ENCODE results near the gene EPOP.
A peak's percentile ranks its signal among the peaks of the same experiment; 100 is the strongest.

Gene EPOP

DNA sequence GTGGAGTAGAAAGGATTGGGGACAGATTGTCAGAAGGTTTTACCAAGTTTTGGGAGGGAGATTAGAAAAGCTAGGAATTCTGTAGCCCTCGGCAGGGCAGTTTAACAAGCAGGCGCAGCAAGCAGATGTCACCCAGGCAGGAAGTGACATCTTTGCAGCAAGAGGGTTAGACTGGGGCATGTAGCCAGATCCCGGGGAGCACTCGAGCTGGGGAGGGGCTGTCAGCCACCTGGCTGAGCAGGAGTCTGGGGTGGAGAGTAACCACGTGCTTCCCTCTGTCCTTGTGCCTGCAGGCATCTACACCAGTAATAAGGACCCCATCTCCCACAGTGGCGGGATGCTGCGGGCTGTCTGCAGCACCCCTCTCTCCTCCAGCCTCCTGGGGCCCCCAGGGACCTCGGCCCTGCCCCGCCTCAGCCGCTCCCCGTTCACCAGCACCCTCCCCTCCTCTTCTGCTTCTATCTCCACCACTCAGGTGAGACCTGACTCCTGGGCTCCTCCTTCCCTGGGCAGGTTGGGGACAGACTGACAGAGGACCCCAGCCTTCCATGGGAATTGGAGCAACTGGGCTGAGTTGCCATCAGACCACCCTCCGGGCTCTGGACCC is 42.5 kb upstream of the EPOP start:
- no peak overlapping the region for H3K27ac Mint-ChIP-seq
- peaks cover 45% of the 10 kb centered on the region for H3K36me3 Mint-ChIP-seq (ENCODE audit: low read depth)
- H3K9me3 Mint-ChIP-seq = no peaks in the 10 kb centered on the region
- TF ChIP-seq, protein P1, sequence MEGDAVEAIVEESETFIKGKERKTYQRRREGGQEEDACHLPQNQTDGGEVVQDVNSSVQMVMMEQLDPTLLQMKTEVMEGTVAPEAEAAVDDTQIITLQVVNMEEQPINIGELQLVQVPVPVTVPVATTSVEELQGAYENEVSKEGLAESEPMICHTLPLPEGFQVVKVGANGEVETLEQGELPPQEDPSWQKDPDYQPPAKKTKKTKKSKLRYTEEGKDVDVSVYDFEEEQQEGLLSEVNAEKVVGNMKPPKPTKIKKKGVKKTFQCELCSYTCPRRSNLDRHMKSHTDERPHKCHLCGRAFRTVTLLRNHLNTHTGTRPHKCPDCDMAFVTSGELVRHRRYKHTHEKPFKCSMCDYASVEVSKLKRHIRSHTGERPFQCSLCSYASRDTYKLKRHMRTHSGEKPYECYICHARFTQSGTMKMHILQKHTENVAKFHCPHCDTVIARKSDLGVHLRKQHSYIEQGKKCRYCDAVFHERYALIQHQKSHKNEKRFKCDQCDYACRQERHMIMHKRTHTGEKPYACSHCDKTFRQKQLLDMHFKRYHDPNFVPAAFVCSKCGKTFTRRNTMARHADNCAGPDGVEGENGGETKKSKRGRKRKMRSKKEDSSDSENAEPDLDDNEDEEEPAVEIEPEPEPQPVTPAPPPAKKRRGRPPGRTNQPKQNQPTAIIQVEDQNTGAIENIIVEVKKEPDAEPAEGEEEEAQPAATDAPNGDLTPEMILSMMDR (IDR thresholded peaks at IDR 0.05; ENCODE audit: unreplicated experiment in 3 of 3) = no peak
- no peaks in the 10 kb centered on the region for H3K27me3 Mint-ChIP-seq (ENCODE audit: low read depth)
- peaks cover 28% of the 10 kb centered on the region for H3K4me1 Mint-ChIP-seq
- no peak overlapping the region for H3K4me3 Mint-ChIP-seq

DNA sequence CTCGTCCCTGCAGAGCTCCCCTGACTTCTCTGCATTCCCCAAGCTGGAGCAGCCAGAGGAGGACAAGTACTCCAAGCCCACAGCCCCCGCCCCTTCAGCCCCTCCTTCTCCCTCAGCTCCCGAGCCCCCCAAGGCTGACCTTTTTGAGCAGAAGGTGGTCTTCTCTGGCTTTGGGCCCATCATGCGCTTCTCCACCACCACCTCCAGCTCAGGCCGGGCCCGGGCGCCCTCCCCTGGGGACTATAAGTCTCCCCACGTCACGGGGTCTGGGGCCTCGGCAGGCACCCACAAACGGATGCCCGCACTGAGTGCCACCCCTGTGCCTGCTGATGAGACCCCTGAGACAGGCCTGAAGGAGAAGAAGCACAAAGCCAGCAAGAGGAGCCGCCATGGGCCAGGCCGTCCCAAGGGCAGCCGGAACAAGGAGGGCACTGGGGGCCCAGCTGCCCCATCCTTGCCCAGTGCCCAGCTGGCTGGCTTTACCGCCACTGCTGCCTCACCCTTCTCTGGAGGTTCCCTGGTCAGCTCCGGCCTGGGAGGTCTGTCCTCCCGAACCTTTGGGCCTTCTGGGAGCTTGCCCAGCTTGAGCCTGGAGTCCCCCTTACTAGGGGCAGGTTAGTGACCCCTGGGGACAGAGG is 41.7 kb upstream of the EPOP start:
- H3K4me1 Mint-ChIP-seq = peaks cover 32% of the 10 kb centered on the region
- no peak overlapping the region for H3K4me3 Mint-ChIP-seq
- H3K27me3 Mint-ChIP-seq (ENCODE audit: low read depth) = no peaks in the 10 kb centered on the region
- peaks cover 47% of the 10 kb centered on the region for H3K36me3 Mint-ChIP-seq (ENCODE audit: low read depth)
- no peak overlapping the region for H3K27ac Mint-ChIP-seq
- TF ChIP-seq, protein P1 (IDR thresholded peaks at IDR 0.05; ENCODE audit: unreplicated experiment in 3 of 3) = no peak
- H3K9me3 Mint-ChIP-seq = no peaks in the 10 kb centered on the region

DNA sequence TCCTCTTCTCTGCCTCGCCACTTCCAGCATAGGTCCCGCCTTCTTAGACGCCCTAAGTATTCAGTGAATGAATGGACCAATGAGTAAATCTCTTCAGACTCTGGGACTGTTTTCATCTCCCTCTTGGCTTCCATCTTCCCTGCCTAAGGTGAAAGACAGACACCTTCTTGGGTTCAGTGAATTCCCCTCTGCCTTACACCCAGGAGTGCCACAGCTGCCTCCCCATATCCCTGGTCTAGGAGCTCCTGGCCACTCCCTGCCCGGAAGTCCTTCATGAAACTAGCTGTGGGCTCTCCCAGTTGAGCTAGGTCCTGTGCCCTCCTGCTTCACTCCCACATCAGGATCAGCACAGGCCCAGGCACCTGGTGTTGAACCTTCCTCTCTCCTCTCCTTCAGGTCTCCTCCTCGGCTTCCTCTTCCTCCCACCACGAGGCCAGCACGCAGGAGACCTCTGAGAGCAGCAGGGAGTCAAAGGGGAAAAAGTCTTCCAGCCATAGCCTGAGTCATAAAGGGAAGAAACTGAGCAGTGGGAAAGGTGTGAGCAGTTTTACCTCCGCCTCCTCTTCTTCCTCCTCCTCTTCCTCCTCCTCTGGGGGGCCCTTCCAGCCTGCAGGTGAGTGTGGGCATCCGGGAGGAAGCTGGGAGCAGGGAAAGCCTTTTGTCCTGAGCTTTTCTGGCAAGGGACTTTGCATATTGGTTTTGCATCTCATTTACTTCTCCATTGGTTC is 40.6 kb upstream of the EPOP start:
- Mint-ChIP-seq H3K9me3 (no peaks in the 10 kb centered on the region), H3K36me3 (ENCODE audit: low read depth) (peaks cover 42% of the 10 kb centered on the region), H3K27me3 (ENCODE audit: low read depth) (peaks cover under 1% of the 10 kb centered on the region), H3K27ac (peak overlapping the region in 1 of 3 experiments; percentile 33), H3K4me3 (no peak overlapping the region), H3K4me1 (peaks cover 33% of the 10 kb centered on the region)
- TF ChIP-seq, protein P1 (IDR thresholded peaks at IDR 0.05; ENCODE audit: unreplicated experiment in 3 of 3) = no peak

DNA sequence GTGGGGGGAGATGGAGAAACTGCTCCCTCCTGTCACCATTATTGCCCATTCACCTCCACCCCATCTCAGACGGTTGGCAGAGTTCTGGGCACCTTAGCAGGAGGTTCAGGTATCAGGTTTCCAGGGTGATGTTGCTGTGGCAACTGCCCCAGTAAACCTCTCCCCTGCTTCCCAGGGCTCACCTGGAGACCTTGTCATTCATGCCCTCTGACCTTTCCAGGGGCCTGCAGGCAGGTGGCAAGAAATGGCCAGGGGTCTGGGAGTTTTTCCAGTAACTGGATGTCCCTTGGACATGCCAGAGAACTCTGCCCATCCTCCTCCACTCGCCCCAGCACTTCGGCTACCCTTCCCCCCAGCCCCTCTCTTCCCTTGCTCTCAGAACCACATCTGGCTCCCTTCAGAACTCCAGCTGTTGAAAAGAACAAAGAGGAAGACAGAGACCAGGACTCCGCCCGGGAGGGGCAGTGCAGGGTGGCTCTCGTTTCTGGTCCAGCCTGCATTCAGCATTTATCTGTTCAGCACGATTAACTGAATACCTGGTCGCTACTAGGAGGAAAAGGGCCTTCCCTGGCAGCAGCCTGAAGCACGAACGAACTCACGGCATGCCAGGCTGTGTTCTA is 38.8 kb upstream of the EPOP start:
- H3K36me3 Mint-ChIP-seq (ENCODE audit: low read depth) = peaks cover 45% of the 10 kb centered on the region
- TF ChIP-seq, protein P1 (IDR thresholded peaks at IDR 0.05; ENCODE audit: unreplicated experiment in 3 of 3) = no peak
- H3K27ac Mint-ChIP-seq = peak overlapping the region in 1 of 3 experiments; percentile 49
- H3K9me3 Mint-ChIP-seq = no peaks in the 10 kb centered on the region
- no peak overlapping the region for H3K4me3 Mint-ChIP-seq
- H3K4me1 Mint-ChIP-seq = peaks cover 44% of the 10 kb centered on the region
- peaks cover 4% of the 10 kb centered on the region for H3K27me3 Mint-ChIP-seq (ENCODE audit: low read depth)

DNA sequence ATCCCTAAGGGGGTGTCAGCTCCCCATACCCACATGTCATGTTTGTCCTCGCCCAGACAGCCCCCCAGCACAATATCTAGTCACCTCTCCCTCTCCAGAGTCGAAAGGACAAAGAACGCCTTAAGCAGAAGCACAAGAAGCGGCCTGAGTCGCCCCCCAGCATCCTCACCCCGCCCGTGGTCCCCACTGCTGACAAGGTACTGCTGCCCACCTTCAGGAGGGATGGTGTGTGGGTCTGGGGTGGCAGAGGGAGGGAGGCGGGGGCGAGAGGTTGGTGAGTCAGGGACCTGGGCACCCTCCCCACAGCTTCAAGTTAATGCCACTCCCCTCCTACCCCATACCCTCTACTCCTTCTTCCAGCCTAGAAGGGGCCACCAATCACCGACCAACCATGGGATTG is 37.8 kb upstream of the EPOP start:
- Mint-ChIP-seq H3K27me3 (ENCODE audit: low read depth) (peaks cover 4% of the 10 kb centered on the region), H3K4me3 (no peak overlapping the region), H3K36me3 (ENCODE audit: low read depth) (peaks cover 45% of the 10 kb centered on the region), H3K4me1 (peaks cover 48% of the 10 kb centered on the region), H3K27ac (no peak overlapping the region), H3K9me3 (no peaks in the 10 kb centered on the region)
- TF ChIP-seq, protein P1 (IDR thresholded peaks at IDR 0.05; ENCODE audit: unreplicated experiment in 3 of 3) = no peak

Data from nephron (organoid).